Sigmoid colon (tissue), 7 donors: ENCODE data around the gene DSCAML1. TPM values are rescaled to one million over a fixed set of nuclear protein-coding genes. Genes with fewer than 3 reads are reported as not detected.

Source experiments
- DNase-seq: peaks from one replicate; pipeline ENCODE4 v3.0.0-alpha.2; 2019
- H3K27ac ChIP-seq, 4 donors: fragments of 200-600 bp; sonication (generic); one replicate each; pipeline ENCODE4 v1.5.1; 2016 to 2019; ENCODE audit warnings: mild to moderate bottlenecking in 1 of 4
- H3K27me3 ChIP-seq, 3 donors: fragments of 200-600 bp; sonication (generic); one replicate each; pipeline ENCODE4 v1.5.1; 2019; ENCODE audit warnings: mild to moderate bottlenecking in 1 of 3
- H3K36me3 ChIP-seq, 4 donors: fragments of 200-600 bp; sonication (generic); one replicate each; pipeline ENCODE4 v1.5.1; 2016 to 2019
- H3K4me1 ChIP-seq, 4 donors: fragments of 200-600 bp; sonication (generic); one replicate each; pipeline ENCODE4 v1.5.1; 2017 to 2019
- H3K4me3 ChIP-seq, 4 donors: fragments of 200-600 bp; sonication (generic); one replicate each; pipeline ENCODE4 v1.5.1; 2017 to 2019; ENCODE audit warnings: mild to moderate bottlenecking in 2 of 4, moderate library complexity in 1 of 4
- H3K9me3 ChIP-seq, 4 donors: fragments of 200-600 bp in 3 of 4; sonication (generic) in 3 of 4; one replicate each; pipeline versions ENCODE4 v1.5.1 to v1.6.1; 2013 to 2019
- CTCF ChIP-seq, 4 experiments: fragments of 450-650 bp in 3 of 4; fragments of 200-600 bp in 1 of 4; IDR thresholded peaks; one replicate each; pipeline ENCODE4 v1.5.1; 2016 to 2019; ENCODE audit warnings: antibody characterized with exemption in 4 of 4, mild to moderate bottlenecking in 3 of 4, moderate library complexity in 2 of 4
- EP300 ChIP-seq, 4 donors: sonication (generic); formaldehyde crosslinking; IDR thresholded peaks; one replicate each; pipeline ENCODE4 v1.6.1; 2017; ENCODE audit warnings: antibody characterized with exemption in 4 of 4
- POLR2A ChIP-seq, 2 donors: fragments of 450-650 bp; IDR thresholded peaks; one replicate each; pipeline ENCODE4 v1.6.1; 2016; ENCODE audit warnings: antibody characterized with exemption in 2 of 2, mild to moderate bottlenecking in 2 of 2, moderate library complexity in 2 of 2
- POLR2AphosphoS5 ChIP-seq, 4 donors: sonication (generic); formaldehyde crosslinking; IDR thresholded peaks; one replicate each; pipeline ENCODE4 v1.6.1; 2017; ENCODE audit warnings: antibody characterized with exemption in 4 of 4
- WGBS, 2 donors: extraction: QIAGEN DNeasy Blood & Tissue Kit; methylation state at CpG; one replicate each; pipeline ENCODE4 v1.1.7; 2013; 5-methylcytosine and 5-hydroxymethylcytosine counted together
- intact Hi-C: fragments of 100-400 bp; cut with DNase I; formaldehyde crosslinking; loops from one replicate; pipeline ENCODE4 v1.15.1; 2023
- polyA plus RNA-seq, 3 donors: library from polyadenylated mRNA; stranded (reverse); fragments of 200-250 nt; gene quantifications; one replicate each; pipeline ENCODE4 v1.2.3, GENCODE V29; 2013
- total RNA-seq, 4 donors: library from RNA; depleted of rRNA; stranded (reverse); fragments of >200 nt; gene quantifications; one replicate each; pipeline ENCODE4 v1.1.0, GENCODE V29; 2016
- donor health status: healthy with polysubstance abuse.
- donor health status: Bipolar disorder and iron deficiency.
- donor health status: healthy.

Gene DSCAML1
- total and polyA plus RNA-seq, 7 donors: under 0.01 to 7.5 (median 1.2) TPM

DNA sequence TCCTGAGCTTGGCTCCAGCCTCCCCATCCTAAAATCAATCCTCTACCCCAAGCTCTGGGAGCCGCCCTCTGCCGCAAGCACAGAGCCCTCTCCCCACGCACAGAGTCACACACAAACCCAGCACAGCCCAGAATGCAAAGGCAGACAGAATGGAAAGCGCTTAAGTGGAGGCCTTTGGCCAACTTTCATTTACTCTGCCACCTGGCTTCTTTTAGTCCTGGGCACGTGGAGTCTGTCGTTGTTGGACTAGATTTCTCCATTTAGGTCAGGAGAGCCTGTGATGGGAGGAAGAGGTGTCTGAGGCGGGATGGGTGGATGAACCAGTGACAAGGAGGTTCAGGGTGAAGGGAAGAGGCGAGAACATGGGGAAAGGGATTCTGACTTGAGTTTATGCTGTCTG is 191.7 kb downstream of the DSCAML1 start:
- H3K36me3 ChIP-seq: no peaks in the 10 kb centered on the region
- no peaks in the 10 kb centered on the region for H3K27me3 ChIP-seq
- intact Hi-C loops: no loop called here
- TF ChIP-seq POLR2AphosphoS5 (IDR thresholded peaks at IDR 0.05) (no peak), CTCF (IDR thresholded peaks at IDR 0.05) (no peak), EP300 (IDR thresholded peaks at IDR 0.05) (no peak), POLR2A (IDR thresholded peaks at IDR 0.05) (no peak)
- no peak for DNase-seq
- 95% methylated on average over 8 of the region's 8 CpGs for WGBS, 2 donors
- no peak overlapping the region for H3K27ac ChIP-seq
- no peak overlapping the region for H3K4me3 ChIP-seq
- H3K9me3 ChIP-seq: no peaks in the 10 kb centered on the region
- H3K4me1 ChIP-seq: no peaks in the 10 kb centered on the region

DNA sequence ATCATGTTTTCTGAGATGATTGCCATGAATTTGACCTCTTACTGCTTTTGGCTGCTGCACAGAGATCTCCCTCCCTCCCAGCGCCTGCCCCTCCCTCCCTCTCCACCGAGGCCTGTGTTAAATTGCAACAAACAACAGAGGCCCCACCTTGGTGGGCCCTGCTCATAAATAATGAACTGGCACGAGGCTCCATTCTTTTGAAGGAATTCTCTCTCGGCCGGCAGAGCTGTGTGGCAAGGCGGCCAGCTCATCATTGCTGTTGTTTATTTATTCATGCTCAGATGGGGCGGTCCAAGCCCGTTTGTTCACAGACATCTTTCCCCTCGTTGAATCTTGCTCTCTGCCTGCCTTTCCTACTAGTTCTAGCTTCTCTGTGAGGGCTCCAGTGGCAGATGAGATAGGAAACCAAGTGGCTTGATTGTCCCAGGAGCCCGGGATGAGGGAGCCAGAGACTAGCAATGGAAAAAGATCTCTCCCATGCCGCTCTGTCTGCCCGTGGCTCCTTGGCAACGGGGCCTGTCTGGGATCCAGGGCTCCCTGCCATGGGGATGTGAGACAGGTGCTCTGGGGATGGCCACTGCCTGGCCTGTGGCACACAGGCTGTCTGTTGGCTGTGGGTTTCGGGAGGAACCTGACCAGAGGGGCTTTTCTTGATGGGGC is 192.6 kb downstream of the DSCAML1 start:
- TF ChIP-seq CTCF (IDR thresholded peaks at IDR 0.05): no peak
- no peak for TF ChIP-seq EP300 (IDR thresholded peaks at IDR 0.05)
- TF ChIP-seq POLR2AphosphoS5 (IDR thresholded peaks at IDR 0.05): no peak
- no peak for TF ChIP-seq POLR2A (IDR thresholded peaks at IDR 0.05)
- H3K4me3 ChIP-seq: no peak overlapping the region
- H3K9me3 ChIP-seq: no peaks in the 10 kb centered on the region
- WGBS, 2 donors: 61 to 62% methylated on average over 14 of the region's 14 CpGs
- no peaks in the 10 kb centered on the region for H3K27me3 ChIP-seq
- H3K4me1 ChIP-seq: no peaks in the 10 kb centered on the region
- no peak overlapping the region for H3K27ac ChIP-seq
- DNase-seq: peak; percentile 55
- intact Hi-C loops: no loop called here
- no peaks in the 10 kb centered on the region for H3K36me3 ChIP-seq

DNA sequence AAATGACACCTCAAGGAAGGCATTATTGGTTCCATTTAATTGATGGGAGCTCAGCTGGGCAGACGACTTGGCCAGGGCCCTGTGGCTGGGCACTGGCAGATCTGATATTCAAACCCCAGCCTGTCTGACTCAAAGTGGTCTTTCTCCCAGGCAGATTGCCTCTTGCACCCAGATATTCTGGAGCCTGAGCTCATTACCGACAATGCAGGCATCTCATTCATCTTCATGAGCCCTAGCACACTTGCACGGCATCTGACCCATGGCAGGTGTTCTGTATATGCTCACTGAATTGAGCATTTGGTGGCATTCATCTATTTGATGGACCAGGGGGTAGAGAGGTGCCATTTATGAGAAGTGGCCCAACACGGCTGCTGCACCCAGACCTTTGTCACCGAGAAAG is 193.1 kb downstream of the DSCAML1 start:
- Histone ChIP-seq H3K4me1 (no peaks in the 10 kb centered on the region), H3K4me3 (no peak overlapping the region), H3K9me3 (no peaks in the 10 kb centered on the region), H3K27me3 (no peaks in the 10 kb centered on the region), H3K27ac (no peak overlapping the region), H3K36me3 (no peaks in the 10 kb centered on the region)
- 78 to 86% methylated on average over 5 of the region's 5 CpGs for WGBS, 2 donors
- intact Hi-C loops: no loop called here
- no peak for DNase-seq
- TF ChIP-seq POLR2AphosphoS5 (IDR thresholded peaks at IDR 0.05) (no peak), CTCF (IDR thresholded peaks at IDR 0.05) (no peak), POLR2A (IDR thresholded peaks at IDR 0.05) (no peak), EP300 (IDR thresholded peaks at IDR 0.05) (no peak)

- Histone ChIP-seq H3K4me3 (no peak overlapping the region), H3K9me3 (no peaks in the 10 kb centered on the region), H3K27me3 (no peaks in the 10 kb centered on the region), H3K4me1 (no peaks in the 10 kb centered on the region), H3K27ac (no peak overlapping the region), H3K36me3 (no peaks in the 10 kb centered on the region)
- TF ChIP-seq POLR2AphosphoS5 (IDR thresholded peaks at IDR 0.05): no peak
- TF ChIP-seq CTCF (IDR thresholded peaks at IDR 0.05): no peak
- no peak for TF ChIP-seq EP300 (IDR thresholded peaks at IDR 0.05)
- no peak for TF ChIP-seq POLR2A (IDR thresholded peaks at IDR 0.05)
- 79 to 87% methylated on average over 9 of the region's 9 CpGs for WGBS, 2 donors
- intact Hi-C loops: no loop called here
- DNase-seq: peak; percentile 11
Observed at GRCh38 chr11:117601006-117601708, 195.9 kb downstream of the DSCAML1 start.
